SK-N-SH (cell line): ENCODE results near the gene SLC7A8. TPM values are rescaled to one million over a fixed set of nuclear protein-coding genes. Genes with fewer than 3 reads are reported as not detected.
A peak's percentile ranks its signal among the peaks of the same experiment; 100 is the strongest.

Experiments used
- CTCF ChIA-PET: fragments of 300-600, 350-600 bp; formaldehyde crosslinking; extraction: SDS; loops from one replicate; lab custom pipeline; 2021; lab: Yijun Ruan, JAX
- POLR2A ChIA-PET: fragments of 350-600 bp; sonication (Branson Sonifier 250); formaldehyde crosslinking; extraction: SDS; loops from one replicate; lab custom pipeline; 2020; ENCODE audit warnings: antibody characterized with exemption, inconsistent platforms; lab: Yijun Ruan, JAX
- DNase-seq: peaks from one replicate; pipeline ENCODE4 v3.0.0; 2012
- H2AFZ ChIP-seq: fragments of 200-600 bp; sonication (generic); 2 replicates; pipeline ENCODE4 v1.8.1; 2016; ENCODE audit warnings: antibody characterized with exemption, mild to moderate bottlenecking, low read depth
- H3F3A ChIP-seq: fragments of 200-600 bp; sonication (generic); replicated peaks from 2 replicates; pipeline ENCODE3; 2016; ENCODE audit warnings: antibody characterized with exemption, mild to moderate bottlenecking; ENCODE audit not compliant: insufficient read depth
- H3K27ac ChIP-seq, 2 experiments: fragments of 200-500 bp in 1 of 2; fragments of 200-600 bp in 1 of 2; sonication (Bioruptor generic) in 1 of 2; sonication (generic), shearing (Covaris generic) in 1 of 2; 2 replicates each; pipeline versions ENCODE4 v1.5.1 to v1.6.1; 2014 to 2016; ENCODE audit warnings: low read depth in 2 of 2, inconsistent platforms in 1 of 2, low read length in 1 of 2, mild to moderate bottlenecking in 1 of 2, mixed read lengths in 1 of 2
- H3K27me3 ChIP-seq: fragments of 200-600 bp; sonication (generic), shearing (Covaris generic); 2 replicates; pipeline ENCODE4 v1.6.1; 2016; ENCODE audit warnings: mixed run types; ENCODE audit not compliant: insufficient read depth
- H3K36me3 ChIP-seq, 2 experiments: fragments of 200-500 bp in 1 of 2; fragments of 200-600 bp in 1 of 2; sonication (Bioruptor generic) in 1 of 2; sonication (generic) in 1 of 2; replicated peaks in 1 of 2; 2 replicates each; pipeline versions ENCODE3 to v1.5.1; 2014 to 2016; ENCODE audit warnings: low read length in 1 of 2, mild to moderate bottlenecking in 1 of 2; ENCODE audit not compliant: insufficient read depth in 2 of 2, control insufficient read depth in 1 of 2
- H3K4me1 ChIP-seq, 2 experiments: fragments of 200-500 bp in 1 of 2; fragments of 200-600 bp in 1 of 2; sonication (Bioruptor generic) in 1 of 2; sonication (generic), shearing (Covaris generic) in 1 of 2; 2 replicates each; pipeline versions ENCODE4 v1.5.1 to v1.6.1; 2014 to 2016; ENCODE audit warnings: low read depth in 1 of 2, low read length in 1 of 2, mixed run types in 1 of 2; ENCODE audit not compliant: insufficient read depth in 2 of 2, control insufficient read depth in 1 of 2
- H3K4me2 ChIP-seq: fragments of 200-600 bp; sonication (generic), shearing (Covaris generic); 2 replicates; pipeline ENCODE4 v1.6.1; 2017; ENCODE audit warnings: mixed run types
- H3K4me3 ChIP-seq, 2 experiments: fragments of 200-500 bp in 1 of 2; fragments of 200-600 bp in 1 of 2; sonication (Bioruptor generic) in 1 of 2; sonication (generic), shearing (Covaris generic) in 1 of 2; 2 replicates each; pipeline versions ENCODE4 v1.5.1 to v1.8.1; 2014 to 2016; ENCODE audit warnings: low read depth in 2 of 2, inconsistent platforms in 1 of 2, low read length in 1 of 2, mild to moderate bottlenecking in 1 of 2, mixed read lengths in 1 of 2, moderate library complexity in 1 of 2
- H3K79me2 ChIP-seq: fragments of 200-600 bp; sonication (generic); 2 replicates; pipeline ENCODE4 v1.8.1; 2017; ENCODE audit warnings: mild to moderate bottlenecking; ENCODE audit not compliant: insufficient read depth
- H3K9ac ChIP-seq: fragments of 200-600 bp; sonication (generic); 2 replicates; pipeline ENCODE4 v1.6.1; 2017; ENCODE audit warnings: mixed run types
- H3K9me2 ChIP-seq: fragments of 200-600 bp; sonication (generic); 2 replicates; pipeline ENCODE4 v1.6.1; 2017; ENCODE audit warnings: mixed run types
- H3K9me3 ChIP-seq: fragments of 200-600 bp; sonication (generic); 2 replicates; pipeline ENCODE4 v1.6.1; 2017; ENCODE audit warnings: mixed run types, mild to moderate bottlenecking, moderate library complexity
- H4K20me1 ChIP-seq: fragments of 200-600 bp; sonication (generic); 2 replicates; pipeline ENCODE4 v1.6.1; 2017; ENCODE audit warnings: mild to moderate bottlenecking, mixed run types; ENCODE audit not compliant: insufficient read depth
- CTCF ChIP-seq: fragments of 200-600 bp; sonication (generic); IDR thresholded peaks from 2 replicates; pipeline ENCODE4 v1.6.1; 2017; ENCODE audit warnings: antibody characterized with exemption, mild to moderate bottlenecking, moderate library complexity
- FOXJ3 ChIP-seq: sonication (generic); formaldehyde crosslinking; IDR thresholded peaks from 2 replicates; pipeline ENCODE4 v1.5.1; 2020; ENCODE audit warnings: mild to moderate bottlenecking, missing genetic modification reagents
- FOXM1 ChIP-seq: IDR thresholded peaks from 2 replicates; pipeline ENCODE4 v1.4.0; 2012; ENCODE audit warnings: low read depth, mild to moderate bottlenecking
- GATA2 ChIP-seq: sonication (generic); formaldehyde crosslinking; IDR thresholded peaks from 2 replicates; pipeline ENCODE4 v1.5.0; 2020; ENCODE audit warnings: mild to moderate bottlenecking, missing genetic modification reagents
- JUND ChIP-seq: IDR thresholded peaks from 2 replicates; pipeline ENCODE4 v1.4.0; 2012
- MEF2A ChIP-seq: IDR thresholded peaks from 2 replicates; pipeline ENCODE4 v1.4.0; 2012; ENCODE audit warnings: low read depth, borderline replicate concordance
- MXI1 ChIP-seq: IDR thresholded peaks from 2 replicates; pipeline ENCODE4 v1.6.1; 2012; ENCODE audit warnings: mild to moderate bottlenecking, low read depth, low read length, improper control_type of control experiment
- NFIC ChIP-seq: IDR thresholded peaks from 2 replicates; pipeline ENCODE4 v1.4.0; 2012; ENCODE audit warnings: borderline replicate concordance
- POLR2AphosphoS5 ChIP-seq: IDR thresholded peaks from 2 replicates; pipeline ENCODE4 v1.6.1; 2012; ENCODE audit warnings: low read depth, low read length
- RAD21 ChIP-seq: IDR thresholded peaks from 2 replicates; pipeline ENCODE4 v1.6.1; 2012; ENCODE audit warnings: mild to moderate bottlenecking, low read length
- RFX5 ChIP-seq: IDR thresholded peaks from 2 replicates; pipeline ENCODE4 v1.6.1; 2012; ENCODE audit warnings: mild to moderate bottlenecking, improper control_type of control experiment, low read length
- RXRA ChIP-seq: IDR thresholded peaks from 2 replicates; pipeline ENCODE4 v1.4.0; 2012; ENCODE audit warnings: low read depth, mild to moderate bottlenecking, borderline replicate concordance
- SIN3A ChIP-seq: IDR thresholded peaks from 2 replicates; pipeline ENCODE4 v1.6.1; 2012; ENCODE audit warnings: low read depth, mild to moderate bottlenecking, low read length, moderate library complexity, borderline replicate concordance
- SMC3 ChIP-seq: IDR thresholded peaks from 2 replicates; pipeline ENCODE4 v1.6.1; 2012; ENCODE audit warnings: low read depth, low read length, improper control_type of control experiment
- TAF1 ChIP-seq: IDR thresholded peaks from 2 replicates; pipeline ENCODE4 v1.6.1; 2012; ENCODE audit warnings: low read depth, mild to moderate bottlenecking, low read length, moderate library complexity, borderline replicate concordance
- TCF12 ChIP-seq: IDR thresholded peaks from 2 replicates; pipeline ENCODE4 v1.4.0; 2012
- TEAD4 ChIP-seq: IDR thresholded peaks from 2 replicates; pipeline ENCODE4 v1.4.0; 2012; ENCODE audit warnings: mild to moderate bottlenecking, borderline replicate concordance; ENCODE audit not compliant: insufficient read depth
- YY1 ChIP-seq: IDR thresholded peaks from 2 replicates; pipeline ENCODE4 v1.4.0; 2012; ENCODE audit warnings: low read depth, mild to moderate bottlenecking
- WGBS: methylation state at CpG from one replicate; pipeline ENCODE4 v1.1.6; 2017; ENCODE audit warnings: low lambda C conversion rate; 5-methylcytosine and 5-hydroxymethylcytosine counted together
- polyA plus RNA-seq, 3 experiments: library from polyadenylated mRNA; depleted of rRNA; stranded (reverse); fragments of >200 nt; gene quantifications; 2 replicates each; pipeline ENCODE4 v1.2.3, GENCODE V29; 2012
- TF ChIP-seq, protein P1 (sequence below): IDR thresholded peaks from 2 replicates; pipeline ENCODE4; 2012
- TF ChIP-seq, protein P2 (sequence below): IDR thresholded peaks from 2 replicates; pipeline ENCODE4 v1.4.0; 2012; ENCODE audit warnings: low read depth
- TF ChIP-seq, protein P3 (sequence below): fragments of 150-350 bp; IDR thresholded peaks from 2 replicates; pipeline ENCODE4 v1.6.1; 2016; ENCODE audit warnings: mild to moderate bottlenecking, low read depth, low read length
- TF ChIP-seq, protein P4 (sequence below): IDR thresholded peaks from 2 replicates; pipeline ENCODE4 v1.6.1; 2012; ENCODE audit warnings: mild to moderate bottlenecking, low read depth, low read length, moderate library complexity
- TF ChIP-seq, protein P5 (sequence below): IDR thresholded peaks from 2 replicates; pipeline ENCODE4 v1.4.0; 2012; ENCODE audit warnings: low read depth, borderline replicate concordance

SLC7A8 gene
- polyA plus RNA-seq, 1 of the 3 experiments (the other 2 are of a cell fraction): 1.4 TPM

DNA sequence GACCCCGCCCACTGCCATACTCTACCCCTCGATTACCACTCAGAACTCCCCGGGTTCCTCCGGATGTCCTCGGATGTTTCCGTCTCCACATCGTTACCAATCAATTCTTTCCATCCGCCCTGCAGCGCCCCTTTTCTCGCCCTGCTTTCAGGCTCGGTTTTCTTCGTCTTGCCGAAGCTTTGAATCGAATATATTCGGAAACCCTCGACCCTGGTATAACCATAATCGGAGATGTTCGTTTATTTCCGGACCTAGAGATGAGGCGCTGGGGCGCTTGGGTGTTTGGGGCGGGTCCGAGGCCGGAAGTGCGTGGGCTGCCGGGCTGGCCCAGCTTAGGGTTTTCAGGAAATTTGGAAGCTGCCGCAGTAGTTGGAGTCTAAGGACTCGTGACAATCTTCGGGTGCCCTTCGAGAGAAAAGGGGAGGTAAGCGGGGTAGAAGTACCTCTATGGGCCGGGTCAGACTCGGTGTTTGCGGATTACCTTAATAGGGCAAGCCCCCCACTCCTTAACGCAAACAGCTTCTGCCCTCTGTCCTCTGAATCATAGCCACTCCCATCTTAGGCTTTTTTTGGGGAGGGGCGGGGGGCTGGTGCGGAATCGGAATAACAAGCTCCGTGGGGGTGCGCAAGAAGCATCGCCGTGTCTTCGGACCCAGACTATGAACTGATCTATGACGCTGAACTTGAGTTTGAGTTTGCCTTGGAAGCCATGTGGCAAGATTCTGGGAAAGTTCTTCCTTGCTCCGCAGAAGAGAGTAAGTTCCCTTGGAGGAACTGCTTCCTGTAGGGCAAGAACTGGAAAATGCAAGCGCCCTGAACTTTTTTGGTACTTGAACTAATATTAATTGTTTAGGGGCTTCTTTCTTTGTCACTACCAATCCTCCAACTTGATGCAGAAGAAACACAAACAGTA is 88.0 kb downstream of the SLC7A8 start, which contains the start of gene C14orf119:
Gene C14orf119, plus strand, starts transcription at position 310 of the 913 bp plus-strand sequence. CDS start 2,154 bp downstream, outside the sequence.
- WGBS: under 1% methylated on average over 40 of the region's 46 CpGs
- H3K79me2 ChIP-seq: peaks cover 78% of the 10 kb centered on the region
- H3K27me3 ChIP-seq: no peaks in the 10 kb centered on the region
- CTCF ChIA-PET: interaction anchor here (0.6 to 3.4 kb wide), 14 partner anchors 13 to 223 kb away, joined by 3 to 21 read pairs (median 4); partner anchors contain the start of gene CDH24
- peak within 1 kb of the TSS; percentile 77 to 94 for H3K4me3 ChIP-seq
- POLR2A ChIA-PET: interaction anchor here (0.6 to 2.1 kb wide), 15 partner anchors 12 to 467 kb away, joined by 3 to 11 read pairs (median 4); partner anchors contain the start of genes CDH24, HOMEZ, PABPN1 and PPP1R3E
- peak within 1 kb of the TSS; percentile 93 to 96 for H3K27ac ChIP-seq
- H3K36me3 ChIP-seq: peaks cover 39 to 45% of the 10 kb centered on the region in 2 experiments
- H3K4me2 ChIP-seq: peak within 1 kb of the TSS; percentile 86
- H2AFZ ChIP-seq: peak within 1 kb of the TSS; percentile 75
- peak within 1 kb of the TSS; percentile 95 for H3K9ac ChIP-seq
- no peaks in the 10 kb centered on the region for H3F3A ChIP-seq
- peaks cover 7 to 20% of the 10 kb centered on the region in 2 experiments; a peak in 3 of 4 replicates for H3K4me1 ChIP-seq
- no peaks in the 10 kb centered on the region for H3K9me2 ChIP-seq
- H4K20me1 ChIP-seq: peaks cover 58% of the 10 kb centered on the region
- H3K9me3 ChIP-seq: no peaks in the 10 kb centered on the region
- DNase-seq: peak; percentile 97
- TF ChIP-seq NFIC (no peak), MEF2A (no peak), POLR2AphosphoS5 (peak; percentile 88), FOXM1 (no peak), TAF1 (peak; percentile 78), MXI1 (peak; percentile 46; the same call in 1 of the 2 replicates), TCF12 (no peak), RAD21 (no peak), CTCF (no peak), GATA2 (CRISPR knock-in tag) (no peak), YY1 (0 out of 2 replicates have a peak, but pooled peaks have one; percentile 57), SMC3 (no peak), FOXJ3 (no peak), RXRA (no peak), RFX5 (peak; percentile 16), TEAD4 (no peak), JUND (no peak; the same call in 1 of the 2 replicates), SIN3A (no peak)
- TF ChIP-seq, protein P1, sequence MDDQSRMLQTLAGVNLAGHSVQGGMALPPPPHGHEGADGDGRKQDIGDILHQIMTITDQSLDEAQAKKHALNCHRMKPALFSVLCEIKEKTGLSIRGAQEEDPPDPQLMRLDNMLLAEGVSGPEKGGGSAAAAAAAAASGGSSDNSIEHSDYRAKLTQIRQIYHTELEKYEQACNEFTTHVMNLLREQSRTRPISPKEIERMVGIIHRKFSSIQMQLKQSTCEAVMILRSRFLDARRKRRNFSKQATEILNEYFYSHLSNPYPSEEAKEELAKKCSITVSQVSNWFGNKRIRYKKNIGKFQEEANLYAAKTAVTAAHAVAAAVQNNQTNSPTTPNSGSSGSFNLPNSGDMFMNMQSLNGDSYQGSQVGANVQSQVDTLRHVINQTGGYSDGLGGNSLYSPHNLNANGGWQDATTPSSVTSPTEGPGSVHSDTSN: no peak; the same call in 1 of the 2 replicates
- TF ChIP-seq, protein P2, sequence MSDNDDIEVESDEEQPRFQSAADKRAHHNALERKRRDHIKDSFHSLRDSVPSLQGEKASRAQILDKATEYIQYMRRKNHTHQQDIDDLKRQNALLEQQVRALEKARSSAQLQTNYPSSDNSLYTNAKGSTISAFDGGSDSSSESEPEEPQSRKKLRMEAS: peak; percentile 56; the same call in 1 of the 2 replicates
- TF ChIP-seq, protein P3, sequence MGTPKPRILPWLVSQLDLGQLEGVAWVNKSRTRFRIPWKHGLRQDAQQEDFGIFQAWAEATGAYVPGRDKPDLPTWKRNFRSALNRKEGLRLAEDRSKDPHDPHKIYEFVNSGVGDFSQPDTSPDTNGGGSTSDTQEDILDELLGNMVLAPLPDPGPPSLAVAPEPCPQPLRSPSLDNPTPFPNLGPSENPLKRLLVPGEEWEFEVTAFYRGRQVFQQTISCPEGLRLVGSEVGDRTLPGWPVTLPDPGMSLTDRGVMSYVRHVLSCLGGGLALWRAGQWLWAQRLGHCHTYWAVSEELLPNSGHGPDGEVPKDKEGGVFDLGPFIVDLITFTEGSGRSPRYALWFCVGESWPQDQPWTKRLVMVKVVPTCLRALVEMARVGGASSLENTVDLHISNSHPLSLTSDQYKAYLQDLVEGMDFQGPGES: no peak
- TF ChIP-seq, protein P4, sequence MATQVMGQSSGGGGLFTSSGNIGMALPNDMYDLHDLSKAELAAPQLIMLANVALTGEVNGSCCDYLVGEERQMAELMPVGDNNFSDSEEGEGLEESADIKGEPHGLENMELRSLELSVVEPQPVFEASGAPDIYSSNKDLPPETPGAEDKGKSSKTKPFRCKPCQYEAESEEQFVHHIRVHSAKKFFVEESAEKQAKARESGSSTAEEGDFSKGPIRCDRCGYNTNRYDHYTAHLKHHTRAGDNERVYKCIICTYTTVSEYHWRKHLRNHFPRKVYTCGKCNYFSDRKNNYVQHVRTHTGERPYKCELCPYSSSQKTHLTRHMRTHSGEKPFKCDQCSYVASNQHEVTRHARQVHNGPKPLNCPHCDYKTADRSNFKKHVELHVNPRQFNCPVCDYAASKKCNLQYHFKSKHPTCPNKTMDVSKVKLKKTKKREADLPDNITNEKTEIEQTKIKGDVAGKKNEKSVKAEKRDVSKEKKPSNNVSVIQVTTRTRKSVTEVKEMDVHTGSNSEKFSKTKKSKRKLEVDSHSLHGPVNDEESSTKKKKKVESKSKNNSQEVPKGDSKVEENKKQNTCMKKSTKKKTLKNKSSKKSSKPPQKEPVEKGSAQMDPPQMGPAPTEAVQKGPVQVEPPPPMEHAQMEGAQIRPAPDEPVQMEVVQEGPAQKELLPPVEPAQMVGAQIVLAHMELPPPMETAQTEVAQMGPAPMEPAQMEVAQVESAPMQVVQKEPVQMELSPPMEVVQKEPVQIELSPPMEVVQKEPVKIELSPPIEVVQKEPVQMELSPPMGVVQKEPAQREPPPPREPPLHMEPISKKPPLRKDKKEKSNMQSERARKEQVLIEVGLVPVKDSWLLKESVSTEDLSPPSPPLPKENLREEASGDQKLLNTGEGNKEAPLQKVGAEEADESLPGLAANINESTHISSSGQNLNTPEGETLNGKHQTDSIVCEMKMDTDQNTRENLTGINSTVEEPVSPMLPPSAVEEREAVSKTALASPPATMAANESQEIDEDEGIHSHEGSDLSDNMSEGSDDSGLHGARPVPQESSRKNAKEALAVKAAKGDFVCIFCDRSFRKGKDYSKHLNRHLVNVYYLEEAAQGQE: 0 out of 2 replicates have a peak, but pooled peaks have one; percentile 9
- TF ChIP-seq, protein P5, sequence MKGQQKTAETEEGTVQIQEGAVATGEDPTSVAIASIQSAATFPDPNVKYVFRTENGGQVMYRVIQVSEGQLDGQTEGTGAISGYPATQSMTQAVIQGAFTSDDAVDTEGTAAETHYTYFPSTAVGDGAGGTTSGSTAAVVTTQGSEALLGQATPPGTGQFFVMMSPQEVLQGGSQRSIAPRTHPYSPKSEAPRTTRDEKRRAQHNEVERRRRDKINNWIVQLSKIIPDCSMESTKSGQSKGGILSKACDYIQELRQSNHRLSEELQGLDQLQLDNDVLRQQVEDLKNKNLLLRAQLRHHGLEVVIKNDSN: no peak
